ENCODE results near the gene PFKP.
"Not testable (repeated sequence)": the region's sequence is repeated elsewhere in the genome, so short reads cannot be mapped to it uniquely, and the experiment has no call there.

Gene PFKP

GRCh38 chr10:3060481-3060889, 6.9 kb upstream of the PFKP start:
- no peak for TF ChIP-seq CTCF (IDR thresholded peaks at IDR 0.05)
- Histone ChIP-seq H3K27ac (no peak overlapping the region), H3K36me3 (no peaks in the 10 kb centered on the region), H3K4me3 (ENCODE audit: low read depth in 1 of 2, low read length in 1 of 2) (no peak overlapping the region), H3K9me3 (no peaks in the 10 kb centered on the region), H3K4me1 (ENCODE audit: control insufficient read depth in 1 of 2, insufficient read depth in 1 of 2, low read depth in 1 of 2, low read length in 1 of 2) (no peaks in the 10 kb centered on the region), H3K27me3 (peaks cover 32% of the 10 kb centered on the region)

GRCh38 chr10:3061323-3061898, 5.9 kb upstream of the PFKP start:
- not testable (repeated sequence) for H3K36me3 ChIP-seq; H3K4me1 ChIP-seq (ENCODE audit: control insufficient read depth in 1 of 2, insufficient read depth in 1 of 2, low read depth in 1 of 2, low read length in 1 of 2); H3K27ac ChIP-seq; H3K4me3 ChIP-seq (ENCODE audit: low read depth in 1 of 2, low read length in 1 of 2); H3K9me3 ChIP-seq
- peaks cover 41% of the 10 kb centered on the region for H3K27me3 ChIP-seq

GRCh38 chr10:3062502-3063186, 4.7 kb upstream of the PFKP start:
- Histone ChIP-seq H3K4me1 (ENCODE audit: control insufficient read depth in 1 of 2, insufficient read depth in 1 of 2, low read depth in 1 of 2, low read length in 1 of 2) (peaks cover 2 to 8% of the 10 kb centered on the region in 2 experiments), H3K27ac (no peak overlapping the region), H3K9me3 (no peaks in the 10 kb centered on the region), H3K4me3 (ENCODE audit: low read depth in 1 of 2, low read length in 1 of 2) (no peak overlapping the region), H3K36me3 (no peaks in the 10 kb centered on the region), H3K27me3 (peaks cover 53% of the 10 kb centered on the region)
- no peak for TF ChIP-seq CTCF (IDR thresholded peaks at IDR 0.05)

- Histone ChIP-seq H3K27me3 (peaks cover 71% of the 10 kb centered on the region), H3K27ac (no peak overlapping the region), H3K36me3 (no peaks in the 10 kb centered on the region), H3K9me3 (no peaks in the 10 kb centered on the region), H3K4me1 (ENCODE audit: control insufficient read depth in 1 of 2, insufficient read depth in 1 of 2, low read depth in 1 of 2, low read length in 1 of 2) (peaks cover 11 to 20% of the 10 kb centered on the region in 2 experiments), H3K4me3 (ENCODE audit: low read depth in 1 of 2, low read length in 1 of 2) (no peak overlapping the region)
- no peak for TF ChIP-seq CTCF (IDR thresholded peaks at IDR 0.05)
These were observed 2.9 kb upstream of the PFKP start for GRCh38 chr10:3064423-3064822.

GRCh38 chr10:3065622-3066021, 1.7 kb upstream of the PFKP start:
- no peak overlapping the region for H3K4me3 ChIP-seq (ENCODE audit: low read depth in 1 of 2, low read length in 1 of 2)
- H3K9me3 ChIP-seq = no peaks in the 10 kb centered on the region
- no peaks in the 10 kb centered on the region for H3K36me3 ChIP-seq
- peaks cover 11 to 20% of the 10 kb centered on the region in 2 experiments for H3K4me1 ChIP-seq (ENCODE audit: control insufficient read depth in 1 of 2, insufficient read depth in 1 of 2, low read depth in 1 of 2, low read length in 1 of 2)
- no peak for TF ChIP-seq CTCF (IDR thresholded peaks at IDR 0.05)
- no peak overlapping the region for H3K27ac ChIP-seq
- peaks cover 83% of the 10 kb centered on the region for H3K27me3 ChIP-seq

- no peak overlapping the region for H3K27ac ChIP-seq
- H3K36me3 ChIP-seq = no peaks in the 10 kb centered on the region
- TF ChIP-seq CTCF (IDR thresholded peaks at IDR 0.05) = no peak
- no peak overlapping the region for H3K4me3 ChIP-seq (ENCODE audit: low read depth in 1 of 2, low read length in 1 of 2)
- H3K9me3 ChIP-seq = no peaks in the 10 kb centered on the region
- peaks cover 11 to 20% of the 10 kb centered on the region in 2 experiments for H3K4me1 ChIP-seq (ENCODE audit: control insufficient read depth in 1 of 2, insufficient read depth in 1 of 2, low read depth in 1 of 2, low read length in 1 of 2)
- peaks cover 87% of the 10 kb centered on the region for H3K27me3 ChIP-seq
These were observed 831 bp upstream of the PFKP start for GRCh38 chr10:3066317-3067117.
